ENCODE data around the gene ULK2.

GRCh38 chr17:19787733-19788357 is 79.9 kb downstream of the ULK2 start:
- TF ChIP-seq POLR2A (IDR thresholded peaks at IDR 0.05; ENCODE audit: low read depth, low read length) (no peak), POLR2AphosphoS5 (IDR thresholded peaks at IDR 0.05; ENCODE audit: low read depth, low read length) (no peak)
